GM12878 (cell line): ENCODE measurements around the gene BRF1.

Experiments
- ATF7 ChIP-seq: fragments of 450-650 bp; IDR thresholded peaks from 2 replicates; pipeline ENCODE4 v1.6.1; 2016; ENCODE audit warnings: low read depth, mild to moderate bottlenecking
- CBFB ChIP-seq: IDR thresholded peaks from 2 replicates; pipeline ENCODE4 v1.6.1; 2016; ENCODE audit warnings: antibody characterized with exemption, low read depth
- EP300 ChIP-seq, 2 experiments: fragments of 150-350 bp in 1 of 2; IDR thresholded peaks; 2 replicates each; pipeline ENCODE4 v1.6.1; 2011 to 2012; ENCODE audit warnings: low read depth in 2 of 2, low read length in 2 of 2, borderline replicate concordance in 1 of 2, improper control_type of control experiment in 1 of 2, inconsistent platforms in 1 of 2; ENCODE audit not compliant: control insufficient read depth in 1 of 2
- JUND ChIP-seq: IDR thresholded peaks from 2 replicates; pipeline ENCODE4 v1.6.1; 2012; ENCODE audit warnings: low read depth, mild to moderate bottlenecking, low read length, improper control_type of control experiment, moderate library complexity
- POLR2A ChIP-seq: IDR thresholded peaks from 2 replicates; pipeline ENCODE4 v1.6.1; 2011; ENCODE audit warnings: low read depth, mild to moderate bottlenecking, low read length
- SP1 ChIP-seq: IDR thresholded peaks from one replicate; pipeline ENCODE4 v1.6.1; 2011; ENCODE audit warnings: low read depth, low read length
- ZNF274 ChIP-seq: IDR thresholded peaks from one replicate; pipeline ENCODE4 v1.8.0; 2011; ENCODE audit not compliant: insufficient read length, insufficient read depth
- ZNF592 ChIP-seq: fragments of 450-650 bp; IDR thresholded peaks from 2 replicates; pipeline ENCODE4 v1.6.1; 2017; ENCODE audit warnings: mild to moderate bottlenecking, moderate library complexity
- TF ChIP-seq, protein P1 (sequence below), 3 experiments: IDR thresholded peaks in 2 of 3; conservative IDR thresholded peaks in 1 of 3; 2 replicates each; pipeline ENCODE4 v1.5.1; 2011; ENCODE audit warnings: low read depth in 3 of 3, low read length in 3 of 3, mild to moderate bottlenecking in 3 of 3, control low read depth in 2 of 3, moderate library complexity in 2 of 3, inconsistent platforms in 1 of 3, mixed read lengths in 1 of 3; ENCODE audit not compliant: control insufficient read depth in 2 of 3, insufficient read depth in 1 of 3; ENCODE audit errors: extremely low read depth in 1 of 3
- TF ChIP-seq, protein P2 (sequence below): IDR thresholded peaks from 2 replicates; pipeline ENCODE4 v1.6.1; 2012; ENCODE audit warnings: mild to moderate bottlenecking, low read depth, low read length

DNA sequence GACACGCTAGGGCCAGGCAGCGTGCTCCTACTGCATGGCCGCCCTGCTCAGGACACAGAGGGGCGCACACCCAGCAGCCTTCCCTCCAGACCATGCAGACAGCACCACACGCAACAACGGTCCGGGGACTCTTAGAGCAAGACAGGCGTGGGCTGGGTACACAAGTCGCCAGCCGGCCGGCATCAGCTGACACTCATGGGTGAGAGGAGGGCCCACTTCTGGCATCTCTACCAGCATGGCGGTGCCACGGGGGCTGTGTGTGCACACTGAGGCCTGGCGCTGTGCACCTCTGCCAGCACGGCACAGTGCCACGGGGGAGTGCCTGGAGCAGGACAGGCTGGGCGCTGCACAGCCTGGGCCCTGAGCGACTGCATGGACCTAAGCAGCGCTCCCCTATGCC is 59.2 kb downstream of the BRF1 start:
- TF ChIP-seq EP300 (IDR thresholded peaks at IDR 0.05; ENCODE audit: borderline replicate concordance in 1 of 2, control insufficient read depth in 1 of 2, low read depth in 2 of 2, low read length in 2 of 2) (no peak), SP1 (no peak), JUND (no peak), POLR2A (no peak), CBFB (no peak), ATF7 (no peak), ZNF592 (no peak), ZNF274 (no peak)
- TF ChIP-seq, protein P1, sequence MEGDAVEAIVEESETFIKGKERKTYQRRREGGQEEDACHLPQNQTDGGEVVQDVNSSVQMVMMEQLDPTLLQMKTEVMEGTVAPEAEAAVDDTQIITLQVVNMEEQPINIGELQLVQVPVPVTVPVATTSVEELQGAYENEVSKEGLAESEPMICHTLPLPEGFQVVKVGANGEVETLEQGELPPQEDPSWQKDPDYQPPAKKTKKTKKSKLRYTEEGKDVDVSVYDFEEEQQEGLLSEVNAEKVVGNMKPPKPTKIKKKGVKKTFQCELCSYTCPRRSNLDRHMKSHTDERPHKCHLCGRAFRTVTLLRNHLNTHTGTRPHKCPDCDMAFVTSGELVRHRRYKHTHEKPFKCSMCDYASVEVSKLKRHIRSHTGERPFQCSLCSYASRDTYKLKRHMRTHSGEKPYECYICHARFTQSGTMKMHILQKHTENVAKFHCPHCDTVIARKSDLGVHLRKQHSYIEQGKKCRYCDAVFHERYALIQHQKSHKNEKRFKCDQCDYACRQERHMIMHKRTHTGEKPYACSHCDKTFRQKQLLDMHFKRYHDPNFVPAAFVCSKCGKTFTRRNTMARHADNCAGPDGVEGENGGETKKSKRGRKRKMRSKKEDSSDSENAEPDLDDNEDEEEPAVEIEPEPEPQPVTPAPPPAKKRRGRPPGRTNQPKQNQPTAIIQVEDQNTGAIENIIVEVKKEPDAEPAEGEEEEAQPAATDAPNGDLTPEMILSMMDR (IDR thresholded peaks at IDR 0.05 in 2 of 3, conservative IDR thresholded peaks at IDR 0.05 in 1 of 3; ENCODE audit: control insufficient read depth in 2 of 3, extremely low read depth in 1 of 3, insufficient read depth in 1 of 3, low read depth in 3 of 3, low read length in 3 of 3), result no peak
- TF ChIP-seq, protein P2, sequence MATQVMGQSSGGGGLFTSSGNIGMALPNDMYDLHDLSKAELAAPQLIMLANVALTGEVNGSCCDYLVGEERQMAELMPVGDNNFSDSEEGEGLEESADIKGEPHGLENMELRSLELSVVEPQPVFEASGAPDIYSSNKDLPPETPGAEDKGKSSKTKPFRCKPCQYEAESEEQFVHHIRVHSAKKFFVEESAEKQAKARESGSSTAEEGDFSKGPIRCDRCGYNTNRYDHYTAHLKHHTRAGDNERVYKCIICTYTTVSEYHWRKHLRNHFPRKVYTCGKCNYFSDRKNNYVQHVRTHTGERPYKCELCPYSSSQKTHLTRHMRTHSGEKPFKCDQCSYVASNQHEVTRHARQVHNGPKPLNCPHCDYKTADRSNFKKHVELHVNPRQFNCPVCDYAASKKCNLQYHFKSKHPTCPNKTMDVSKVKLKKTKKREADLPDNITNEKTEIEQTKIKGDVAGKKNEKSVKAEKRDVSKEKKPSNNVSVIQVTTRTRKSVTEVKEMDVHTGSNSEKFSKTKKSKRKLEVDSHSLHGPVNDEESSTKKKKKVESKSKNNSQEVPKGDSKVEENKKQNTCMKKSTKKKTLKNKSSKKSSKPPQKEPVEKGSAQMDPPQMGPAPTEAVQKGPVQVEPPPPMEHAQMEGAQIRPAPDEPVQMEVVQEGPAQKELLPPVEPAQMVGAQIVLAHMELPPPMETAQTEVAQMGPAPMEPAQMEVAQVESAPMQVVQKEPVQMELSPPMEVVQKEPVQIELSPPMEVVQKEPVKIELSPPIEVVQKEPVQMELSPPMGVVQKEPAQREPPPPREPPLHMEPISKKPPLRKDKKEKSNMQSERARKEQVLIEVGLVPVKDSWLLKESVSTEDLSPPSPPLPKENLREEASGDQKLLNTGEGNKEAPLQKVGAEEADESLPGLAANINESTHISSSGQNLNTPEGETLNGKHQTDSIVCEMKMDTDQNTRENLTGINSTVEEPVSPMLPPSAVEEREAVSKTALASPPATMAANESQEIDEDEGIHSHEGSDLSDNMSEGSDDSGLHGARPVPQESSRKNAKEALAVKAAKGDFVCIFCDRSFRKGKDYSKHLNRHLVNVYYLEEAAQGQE, result no peak
